ENCODE results near the gene CDC40.

Gene CDC40

DNA sequence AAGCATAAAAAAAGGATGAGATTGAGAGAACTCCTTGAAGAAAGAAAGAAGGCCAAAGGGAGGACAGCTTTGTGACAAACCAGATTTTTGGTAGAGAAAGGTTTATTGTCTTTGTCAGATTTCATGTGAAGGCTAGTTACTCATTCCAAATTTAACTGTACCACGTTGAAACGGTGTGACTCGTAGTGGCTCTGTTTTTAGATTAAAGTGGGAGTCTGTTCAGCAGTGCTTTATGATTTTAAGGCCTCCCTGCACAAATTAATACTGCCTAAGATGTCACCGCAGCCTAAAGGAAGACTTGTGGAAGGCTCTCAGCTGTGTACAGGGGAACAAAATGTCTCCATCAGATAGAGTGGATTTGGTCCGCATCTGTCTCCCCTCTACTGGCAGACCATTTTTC is 35.9 kb downstream of the CDC40 start:
- H3K4ac ChIP-seq (ENCODE audit: low read depth, low read length), result no peak overlapping the region
- no peak overlapping the region for H4K91ac ChIP-seq (ENCODE audit: low read depth, low read length)
- H2BK12ac ChIP-seq (ENCODE audit: low read length), result no peak overlapping the region
- H4K12ac ChIP-seq (ENCODE audit: low read depth, low read length), result no peak overlapping the region
- H3K14ac ChIP-seq (ENCODE audit: low read length), result no peak overlapping the region
- no peak overlapping the region for H3K4me2 ChIP-seq (ENCODE audit: low read length)
- no peak for DNase-seq
- no peaks in the 10 kb centered on the region for H3K79me2 ChIP-seq (ENCODE audit: control insufficient read depth, insufficient read depth, low read length, poor library complexity)
- H2BK120ac ChIP-seq (ENCODE audit: insufficient read depth, low read length, poor library complexity), result no peak overlapping the region
- no peak overlapping the region for H2BK5ac ChIP-seq (ENCODE audit: low read depth, low read length, poor library complexity)
- H3K36me3 ChIP-seq (ENCODE audit: control insufficient read depth in 1 of 2, insufficient read depth in 2 of 2, low read length in 2 of 2), result peaks cover 4 to 18% of the 10 kb centered on the region in 2 experiments
- no peak overlapping the region for H2AFZ ChIP-seq (ENCODE audit: insufficient read depth, low read length, poor library complexity)
- H4K8ac ChIP-seq (ENCODE audit: low read depth, low read length), result no peak overlapping the region
- H3K79me1 ChIP-seq (ENCODE audit: low read length), result no peaks in the 10 kb centered on the region
- H3K27ac ChIP-seq (ENCODE audit: low read depth, low read length), result no peak overlapping the region
- no peak overlapping the region for H3K23ac ChIP-seq (ENCODE audit: low read length)
- no CpG with 5 or more reads among the region's 5 CpGs for WGBS (ENCODE audit: extremely low coverage, insufficient coverage, insufficient read length)
- no peaks in the 10 kb centered on the region for H3K27me3 ChIP-seq (ENCODE audit: insufficient read depth, low read length)
- H3K9ac ChIP-seq (ENCODE audit: low read length), result no peak overlapping the region
- H3K18ac ChIP-seq (ENCODE audit: low read length), result no peak overlapping the region
- no peaks in the 10 kb centered on the region for H3K4me1 ChIP-seq (ENCODE audit: control insufficient read depth in 1 of 2, insufficient read depth in 2 of 2, low read length in 2 of 2)
- H2AK5ac ChIP-seq (ENCODE audit: low read length), result no peak overlapping the region
- H3K4me3 ChIP-seq (ENCODE audit: low read depth, low read length), result no peak overlapping the region
- no peaks in the 10 kb centered on the region for H3K9me3 ChIP-seq (ENCODE audit: insufficient read depth, low read depth, low read length)

DNA sequence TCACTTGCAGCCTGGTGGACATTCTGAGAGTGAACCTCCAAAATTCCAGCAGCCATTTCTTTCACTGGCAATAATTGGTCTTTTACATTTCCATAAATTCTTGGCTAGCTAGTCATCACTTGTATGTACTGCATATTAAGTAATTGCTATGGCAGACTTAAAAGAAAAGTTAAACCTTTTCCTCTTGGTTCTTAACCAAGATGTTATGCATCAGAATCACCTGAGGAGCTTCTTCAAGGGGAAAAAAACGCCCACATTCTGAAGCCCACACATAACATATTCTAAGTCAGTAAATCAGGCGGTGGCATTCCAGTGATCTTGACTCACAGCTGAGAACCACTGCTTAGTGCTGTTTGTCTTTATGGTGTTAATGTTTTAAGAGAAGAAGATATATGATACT is 37.0 kb downstream of the CDC40 start:
- H3K18ac ChIP-seq (ENCODE audit: low read length), result no peak overlapping the region
- no peak overlapping the region for H3K9ac ChIP-seq (ENCODE audit: low read length)
- H3K27ac ChIP-seq (ENCODE audit: low read depth, low read length), result no peak overlapping the region
- no peak overlapping the region for H3K14ac ChIP-seq (ENCODE audit: low read length)
- no peak overlapping the region for H2BK5ac ChIP-seq (ENCODE audit: low read depth, low read length, poor library complexity)
- H3K79me1 ChIP-seq (ENCODE audit: low read length), result no peaks in the 10 kb centered on the region
- H2AFZ ChIP-seq (ENCODE audit: insufficient read depth, low read length, poor library complexity), result no peak overlapping the region
- no peak overlapping the region for H3K4me2 ChIP-seq (ENCODE audit: low read length)
- no CpG with 5 or more reads among the region's 2 CpGs for WGBS (ENCODE audit: extremely low coverage, insufficient coverage, insufficient read length)
- H3K27me3 ChIP-seq (ENCODE audit: insufficient read depth, low read length), result no peaks in the 10 kb centered on the region
- H2AK5ac ChIP-seq (ENCODE audit: low read length), result no peak overlapping the region
- no peak overlapping the region for H4K91ac ChIP-seq (ENCODE audit: low read depth, low read length)
- no peak overlapping the region for H2BK12ac ChIP-seq (ENCODE audit: low read length)
- H3K36me3 ChIP-seq (ENCODE audit: control insufficient read depth in 1 of 2, insufficient read depth in 2 of 2, low read length in 2 of 2), result peaks cover 6 to 22% of the 10 kb centered on the region in 2 experiments
- no peak overlapping the region for H3K4me3 ChIP-seq (ENCODE audit: low read depth, low read length)
- no peak overlapping the region for H3K4ac ChIP-seq (ENCODE audit: low read depth, low read length)
- no peak overlapping the region for H2BK120ac ChIP-seq (ENCODE audit: insufficient read depth, low read length, poor library complexity)
- no peak overlapping the region for H3K23ac ChIP-seq (ENCODE audit: low read length)
- H3K4me1 ChIP-seq (ENCODE audit: control insufficient read depth in 1 of 2, insufficient read depth in 2 of 2, low read length in 2 of 2), result no peaks in the 10 kb centered on the region
- no peak for DNase-seq
- no peaks in the 10 kb centered on the region for H3K9me3 ChIP-seq (ENCODE audit: insufficient read depth, low read depth, low read length)
- H4K12ac ChIP-seq (ENCODE audit: low read depth, low read length), result no peak overlapping the region
- H4K8ac ChIP-seq (ENCODE audit: low read depth, low read length), result no peak overlapping the region
- no peaks in the 10 kb centered on the region for H3K79me2 ChIP-seq (ENCODE audit: control insufficient read depth, insufficient read depth, low read length, poor library complexity)

- no peak overlapping the region for H4K91ac ChIP-seq (ENCODE audit: low read depth, low read length)
- no peaks in the 10 kb centered on the region for H3K27me3 ChIP-seq (ENCODE audit: insufficient read depth, low read length)
- no peak overlapping the region for H3K14ac ChIP-seq (ENCODE audit: low read length)
- no peaks in the 10 kb centered on the region for H3K9me3 ChIP-seq (ENCODE audit: insufficient read depth, low read depth, low read length)
- H3K27ac ChIP-seq (ENCODE audit: low read depth, low read length), result no peak overlapping the region
- H4K8ac ChIP-seq (ENCODE audit: low read depth, low read length), result no peak overlapping the region
- H3K23ac ChIP-seq (ENCODE audit: low read length), result no peak overlapping the region
- H3K79me2 ChIP-seq (ENCODE audit: control insufficient read depth, insufficient read depth, low read length, poor library complexity), result no peaks in the 10 kb centered on the region
- H2BK12ac ChIP-seq (ENCODE audit: low read length), result no peak overlapping the region
- no peak overlapping the region for H2BK5ac ChIP-seq (ENCODE audit: low read depth, low read length, poor library complexity)
- H3K4me2 ChIP-seq (ENCODE audit: low read length), result no peak overlapping the region
- H2BK120ac ChIP-seq (ENCODE audit: insufficient read depth, low read length, poor library complexity), result no peak overlapping the region
- no peak overlapping the region for H4K12ac ChIP-seq (ENCODE audit: low read depth, low read length)
- H3K36me3 ChIP-seq (ENCODE audit: control insufficient read depth in 1 of 2, insufficient read depth in 2 of 2, low read length in 2 of 2), result peaks cover 6 to 14% of the 10 kb centered on the region in 2 experiments
- no peak overlapping the region for H2AK5ac ChIP-seq (ENCODE audit: low read length)
- H3K4me1 ChIP-seq (ENCODE audit: control insufficient read depth in 1 of 2, insufficient read depth in 2 of 2, low read length in 2 of 2), result no peaks in the 10 kb centered on the region
- H3K4ac ChIP-seq (ENCODE audit: low read depth, low read length), result no peak overlapping the region
- H2AFZ ChIP-seq (ENCODE audit: insufficient read depth, low read length, poor library complexity), result no peak overlapping the region
- no peak overlapping the region for H3K9ac ChIP-seq (ENCODE audit: low read length)
- no peak overlapping the region for H3K4me3 ChIP-seq (ENCODE audit: low read depth, low read length)
- no peak for DNase-seq
- H3K18ac ChIP-seq (ENCODE audit: low read length), result no peak overlapping the region
- no peaks in the 10 kb centered on the region for H3K79me1 ChIP-seq (ENCODE audit: low read length)
These were observed 41.5 kb downstream of the CDC40 start for GRCh38 chr6:110221738-110222137.

- no peak overlapping the region for H2BK12ac ChIP-seq (ENCODE audit: low read length)
- H3K18ac ChIP-seq (ENCODE audit: low read length), result no peak overlapping the region
- H3K23ac ChIP-seq (ENCODE audit: low read length), result no peak overlapping the region
- no peak overlapping the region for H2BK5ac ChIP-seq (ENCODE audit: low read depth, low read length, poor library complexity)
- DNase-seq, result no peak
- no peaks in the 10 kb centered on the region for H3K79me1 ChIP-seq (ENCODE audit: low read length)
- H3K14ac ChIP-seq (ENCODE audit: low read length), result no peak overlapping the region
- no peaks in the 10 kb centered on the region for H3K27me3 ChIP-seq (ENCODE audit: insufficient read depth, low read length)
- no peak overlapping the region for H3K4ac ChIP-seq (ENCODE audit: low read depth, low read length)
- no peaks in the 10 kb centered on the region for H3K4me1 ChIP-seq (ENCODE audit: control insufficient read depth in 1 of 2, insufficient read depth in 2 of 2, low read length in 2 of 2)
- no CpG with 5 or more reads among the region's 1 CpG for WGBS (ENCODE audit: extremely low coverage, insufficient coverage, insufficient read length)
- H4K91ac ChIP-seq (ENCODE audit: low read depth, low read length), result no peak overlapping the region
- no peak overlapping the region for H3K9ac ChIP-seq (ENCODE audit: low read length)
- H3K36me3 ChIP-seq (ENCODE audit: control insufficient read depth in 1 of 2, insufficient read depth in 2 of 2, low read length in 2 of 2), result peaks cover 3 to 9% of the 10 kb centered on the region in 2 experiments
- no peak overlapping the region for H3K27ac ChIP-seq (ENCODE audit: low read depth, low read length)
- H3K9me3 ChIP-seq (ENCODE audit: insufficient read depth, low read depth, low read length), result no peaks in the 10 kb centered on the region
- no peak overlapping the region for H3K4me2 ChIP-seq (ENCODE audit: low read length)
- H3K4me3 ChIP-seq (ENCODE audit: low read depth, low read length), result no peak overlapping the region
- H4K8ac ChIP-seq (ENCODE audit: low read depth, low read length), result no peak overlapping the region
- no peak overlapping the region for H2BK120ac ChIP-seq (ENCODE audit: insufficient read depth, low read length, poor library complexity)
- H2AFZ ChIP-seq (ENCODE audit: insufficient read depth, low read length, poor library complexity), result no peak overlapping the region
- no peak overlapping the region for H2AK5ac ChIP-seq (ENCODE audit: low read length)
- H4K12ac ChIP-seq (ENCODE audit: low read depth, low read length), result no peak overlapping the region
- no peaks in the 10 kb centered on the region for H3K79me2 ChIP-seq (ENCODE audit: control insufficient read depth, insufficient read depth, low read length, poor library complexity)
These were observed 46.0 kb downstream of the CDC40 start for GRCh38 chr6:110226261-110226660.

All from trophoblast cell (in vitro differentiated cells and primary cell).